HepG2 (cell line): ENCODE results near the gene ANO2. TPM values are rescaled to one million over a fixed set of nuclear protein-coding genes. Genes with fewer than 3 reads are reported as not detected.

Source experiments
- ATAC-seq: fragments of 200-7000 bp; cut with Tn5 transposase; 3 replicates; pipeline ENCODE4 v1.9.1; 2020; ENCODE audit warnings: mild to moderate bottlenecking, moderate library complexity
- BruUV-seq: library from RNA; stranded (reverse); fragments of 400-500 nt; replicated peaks from 2 replicates; lab custom pipeline; 2021; lab: Mats Ljungman, UMichigan
- CTCF ChIA-PET: fragments of 300-600 bp; formaldehyde crosslinking; extraction: SDS; loops from one replicate; lab custom pipeline; 2021; ENCODE audit warnings: low total read pairs, inconsistent platforms, low intra/inter-chr PET ratio; lab: Yijun Ruan, JAX
- POLR2A ChIA-PET: fragments of 350-600 bp; sonication (Branson Sonifier 250); formaldehyde crosslinking; loops from one replicate; lab custom pipeline; 2020; ENCODE audit warnings: antibody characterized with exemption, inconsistent platforms; lab: Yijun Ruan, JAX
- DNase-seq: peaks from one replicate; pipeline ENCODE4 v3.0.0-alpha.2; 2015; ENCODE audit warnings: low spot score
- FAIRE-seq: peaks from 3 replicates; lab custom pipeline; 2011; peaks lifted over from hg19 to GRCh38; lab: Jason Lieb, UNC
- H2AFZ ChIP-seq: one replicate; pipeline ENCODE4 v1.6.1; 2011; ENCODE audit warnings: low read length, inconsistent platforms
- H3K27ac ChIP-seq: fragments of 300-600 bp; 3 replicates; pipeline ENCODE4 v1.8.0; 2011; ENCODE audit warnings: mixed run types, mild to moderate bottlenecking, mixed read lengths, low read length, inconsistent platforms; ENCODE audit not compliant: insufficient read depth; ENCODE audit errors: extremely low read length
- H3K27me3 ChIP-seq, 2 experiments: fragments of 200-600 bp in 1 of 2; 2 replicates in 1 of 2; 3 replicates in 1 of 2; pipeline versions ENCODE4 v1.6.0 to v1.8.0; 2011; ENCODE audit warnings: low read length in 2 of 2, mild to moderate bottlenecking in 2 of 2, moderate library complexity in 2 of 2, inconsistent platforms in 1 of 2; ENCODE audit not compliant: insufficient read depth in 2 of 2, control insufficient read depth in 1 of 2
- H3K36me3 ChIP-seq, 2 experiments: fragments of 200-600 bp in 1 of 2; replicated peaks in 1 of 2; 2 replicates in 1 of 2; 3 replicates in 1 of 2; pipeline versions ENCODE4 v1.5.1 to v1.8.0; 2011; ENCODE audit warnings: low read length in 2 of 2, inconsistent platforms in 1 of 2; ENCODE audit not compliant: insufficient read depth in 2 of 2, control insufficient read depth in 1 of 2
- H3K4me1 ChIP-seq: 2 replicates; pipeline ENCODE4 v1.5.1; 2012; ENCODE audit warnings: low read length, inconsistent platforms; ENCODE audit not compliant: insufficient read depth
- H3K4me2 ChIP-seq: 2 replicates; pipeline ENCODE4 v1.6.0; 2011; ENCODE audit warnings: low read depth, low read length, inconsistent platforms
- H3K4me3 ChIP-seq, 3 experiments: fragments of 200-600 bp in 1 of 3; sonication (generic), shearing (Covaris generic) in 1 of 3; replicated peaks in 1 of 3; 2 replicates each; pipeline ENCODE4 v1.5.1; 2011 to 2016; ENCODE audit warnings: low read length in 3 of 3, inconsistent platforms in 2 of 3, low read depth in 2 of 3, mild to moderate bottlenecking in 2 of 3, control low read depth in 1 of 3, mixed read lengths in 1 of 3; ENCODE audit not compliant: insufficient read depth in 1 of 3
- H3K79me2 ChIP-seq: one replicate; pipeline ENCODE4 v1.6.1; 2011; ENCODE audit warnings: low read length, inconsistent platforms; ENCODE audit not compliant: insufficient read depth
- H3K9ac ChIP-seq: 2 replicates; pipeline ENCODE4 v1.6.0; 2011; ENCODE audit warnings: mild to moderate bottlenecking, low read depth, low read length, inconsistent platforms; ENCODE audit not compliant: insufficient read depth
- H3K9me3 ChIP-seq: 2 replicates; pipeline ENCODE4 v1.5.1; 2012; ENCODE audit warnings: mild to moderate bottlenecking, low read length
- H4K20me1 ChIP-seq: 2 replicates; pipeline ENCODE4 v1.6.0; 2011; ENCODE audit warnings: inconsistent platforms, mild to moderate bottlenecking, low read length, moderate library complexity; ENCODE audit not compliant: insufficient read depth
- AFF4 ChIP-seq: sonication (generic); formaldehyde crosslinking; IDR thresholded peaks from 2 replicates; pipeline ENCODE4 v1.4.0; 2020; ENCODE audit warnings: missing genetic modification reagents
- CAMTA2 ChIP-seq: sonication (generic); formaldehyde crosslinking; IDR thresholded peaks from 2 replicates; pipeline ENCODE4 v1.4.0; 2020; ENCODE audit warnings: mild to moderate bottlenecking, missing genetic modification reagents, borderline replicate concordance
- FOXA1 ChIP-seq, 2 experiments: fragments of 450-650 bp in 1 of 2; sonication (generic) in 1 of 2; formaldehyde crosslinking in 1 of 2; IDR thresholded peaks; 2 replicates each; pipeline versions ENCODE4 v1.4.0 to v1.6.1; 2016 to 2020; ENCODE audit warnings: missing genetic modification reagents in 1 of 2
- GFI1 ChIP-seq: sonication (generic); formaldehyde crosslinking; IDR thresholded peaks from 2 replicates; pipeline ENCODE4 v1.5.0; 2020; ENCODE audit warnings: missing genetic modification reagents, mild to moderate bottlenecking, borderline replicate concordance
- HOXD1 ChIP-seq: sonication (generic); formaldehyde crosslinking; IDR thresholded peaks from 2 replicates; pipeline ENCODE4 v1.5.0; 2020; ENCODE audit warnings: missing genetic modification reagents
- MLX ChIP-seq: IDR thresholded peaks from 2 replicates; pipeline ENCODE4 v1.6.1; 2016
- MZF1 ChIP-seq: sonication (generic); formaldehyde crosslinking; IDR thresholded peaks from 2 replicates; pipeline ENCODE4 v1.8.1; 2023; ENCODE audit warnings: mild to moderate bottlenecking, missing genetic modification reagents, borderline replicate concordance
- TEAD2 ChIP-seq: sonication (generic); formaldehyde crosslinking; IDR thresholded peaks from 2 replicates; pipeline ENCODE4 v1.9.0; 2021; ENCODE audit warnings: missing genetic modification reagents
- ZNF331 ChIP-seq: sonication (generic); formaldehyde crosslinking; IDR thresholded peaks from 2 replicates; pipeline ENCODE4 v1.4.0; 2020; ENCODE audit warnings: missing genetic modification reagents
- ZNF83 ChIP-seq: sonication (generic); formaldehyde crosslinking; IDR thresholded peaks from 2 replicates; pipeline ENCODE4 v1.4.0; 2020; ENCODE audit warnings: missing genetic modification reagents, mild to moderate bottlenecking, borderline replicate concordance
- WGBS: methylation state at CpG from one replicate; pipeline ENCODE4 v1.1.6; 2017; ENCODE audit warnings: low lambda C conversion rate; 5-methylcytosine and 5-hydroxymethylcytosine counted together
- in situ Hi-C: cut with HindIII; loops from 2 replicates; pipeline ENCODE4 v1.10.0; 2017; ENCODE audit warnings: low pct_unique_long_range_greater_than_20kb; ENCODE audit not compliant: extremely low pct_ligation_motif_present
- intact Hi-C: fragments of 100-400 bp; cut with micrococcal nuclease; formaldehyde crosslinking; loops from one replicate; pipeline ENCODE4 v1.10.0; 2022; ENCODE audit not compliant: unreplicated experiment
- polyA plus RNA-seq, 8 experiments: library from polyadenylated mRNA; depleted of rRNA in 3 of 8; stranded (reverse) in 7 of 8; unstranded in 1 of 8; fragments of >200 nt; fragmentation: Illumina TruSeq in 4 of 8; extraction: Trizol in 4 of 8; gene quantifications; 2 replicates each; pipeline versions ENCODE4 v1.2.1 to v1.2.3, GENCODE V29; 2011 to 2016; ENCODE audit warnings: low read depth in 4 of 8, missing spikeins in 1 of 8, mixed read lengths in 1 of 8; ENCODE audit not compliant: insufficient read depth in 1 of 8
- total RNA-seq, 5 experiments: library from RNA; depleted of rRNA; stranded (reverse); fragments of >200 nt; fragmentation: Illumina TruSeq; extraction: Trizol; gene quantifications; 2 replicates each; pipeline ENCODE4 v1.2.3, GENCODE V29; 2016; ENCODE audit warnings: low read depth in 1 of 5

Gene ANO2
- total and polyA plus RNA-seq, 2 of the 13 experiments (the other 11 are each of a cell fraction or from before 2014, with no cell fraction given), result 0.18 TPM; not detected in 1

- no peaks in the 10 kb centered on the region for H3K36me3 ChIP-seq
- BruUV-seq, result no TSS peak
- H3K9me3 ChIP-seq, result no peaks in the 10 kb centered on the region
- no peaks in the 10 kb centered on the region for H4K20me1 ChIP-seq
- FAIRE-seq (no peak), ATAC-seq (no peak), DNase-seq (no peak)
- H3K79me2 ChIP-seq, result no peaks in the 10 kb centered on the region
- no peak overlapping the region for H3K4me3 ChIP-seq
- H2AFZ ChIP-seq, result no peak overlapping the region
- ChIA-PET POLR2A (no interaction called here), CTCF (no interaction called here)
- no peaks in the 10 kb centered on the region for H3K4me1 ChIP-seq
- no peak overlapping the region for H3K27ac ChIP-seq
- WGBS, result 1% methylated on average over 3 of the region's 3 CpGs
- H3K4me2 ChIP-seq, result no peak overlapping the region
- in situ Hi-C loops, result no loop called here
- TF ChIP-seq MZF1 (CRISPR knock-in tag) (no peak), MLX (no peak), ZNF331 (CRISPR knock-in tag) (no peak), HOXD1 (CRISPR knock-in tag) (no peak), AFF4 (CRISPR knock-in tag) (no peak), ZNF83 (CRISPR knock-in tag) (no peak), FOXA1 (IDR thresholded peaks at IDR 0.05) (no peak), FOXA1 (CRISPR knock-in tag; IDR thresholded peaks at IDR 0.05) (no peak), TEAD2 (CRISPR knock-in tag) (no peak), CAMTA2 (CRISPR knock-in tag) (no peak), GFI1 (CRISPR knock-in tag) (no peak)
- H3K27me3 ChIP-seq, result no peaks in the 10 kb centered on the region
- intact Hi-C loops, result no loop called here
- no peak overlapping the region for H3K9ac ChIP-seq
These were observed 167.6 kb downstream of the ANO2 start for GRCh38 chr12:5777451-5777850.
